Lower leg skin (tissue), 4 donors: ENCODE results near the gene SLC39A6. TPM values are rescaled to one million over a fixed set of nuclear protein-coding genes. Genes with fewer than 3 reads are reported as not detected.

Experiments used
- DNase-seq, 2 donors: peaks; one replicate each; pipeline ENCODE4 v3.0.0-alpha.2; 2019; ENCODE audit warnings: low spot score in 2 of 2
- H3K4me3 ChIP-seq: fragments of 200-600 bp; sonication (generic); 2 replicates; pipeline ENCODE4 v1.5.1; 2017; ENCODE audit warnings: mild to moderate bottlenecking, low read depth; ENCODE audit not compliant: poor library complexity, severe bottlenecking
- POLR2A ChIP-seq, 2 donors: fragments of 450-650 bp; IDR thresholded peaks; one replicate each; pipeline ENCODE4 v1.6.1; 2016 to 2017; ENCODE audit warnings: antibody characterized with exemption in 2 of 2, mild to moderate bottlenecking in 1 of 2, moderate library complexity in 1 of 2
- WGBS, 2 donors: methylation state at CpG; one replicate each; pipeline ENCODE4 v1.1.5; 2018; 5-methylcytosine and 5-hydroxymethylcytosine counted together
- intact Hi-C: fragments of 100-400 bp; cut with DNase I; formaldehyde crosslinking; loops from one replicate; pipeline ENCODE4 v1.15.0; 2023; ENCODE audit warnings: low total_unique reads
- total RNA-seq, 4 donors: library from RNA; depleted of rRNA; stranded (reverse); fragments of >200 nt; gene quantifications; one replicate each; pipeline ENCODE4 v1.1.0, GENCODE V29; 2016
- TF ChIP-seq, protein P1 (sequence below), 3 donors: fragments of 450-650 bp; IDR thresholded peaks; one replicate each; pipeline ENCODE4 v1.5.1; 2016; ENCODE audit warnings: antibody characterized with exemption in 3 of 3, mild to moderate bottlenecking in 3 of 3, moderate library complexity in 2 of 3

Gene SLC39A6
- total RNA-seq, 4 donors from 2014 or later = 64.3 to 137 (median 83.2) TPM

DNA sequence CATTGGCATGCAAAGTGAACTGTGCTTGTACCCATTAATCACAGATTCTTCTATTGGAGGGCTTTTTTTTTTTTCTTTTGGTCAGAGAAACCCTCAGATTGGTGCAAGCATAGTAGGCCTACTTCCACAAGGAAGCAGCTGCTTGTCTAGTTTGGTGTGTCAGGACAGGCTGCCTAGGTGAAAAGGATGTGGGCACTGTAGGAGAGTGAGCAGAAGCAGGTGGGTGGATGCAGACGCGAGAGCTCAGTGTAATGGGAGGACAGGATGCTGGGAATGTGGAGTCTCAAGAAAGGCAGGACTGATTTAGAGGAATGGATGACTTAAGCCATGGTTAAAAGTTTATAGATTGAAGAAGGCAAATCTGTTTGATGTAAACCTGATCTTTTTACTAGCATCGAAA, 3.6 kb upstream of the SLC39A6 start:
- no peak overlapping the region for H3K4me3 ChIP-seq
- WGBS, 2 donors = 80% methylated on average over 3 of the region's 3 CpGs
- intact Hi-C loops = no loop called here
- TF ChIP-seq, protein P1, sequence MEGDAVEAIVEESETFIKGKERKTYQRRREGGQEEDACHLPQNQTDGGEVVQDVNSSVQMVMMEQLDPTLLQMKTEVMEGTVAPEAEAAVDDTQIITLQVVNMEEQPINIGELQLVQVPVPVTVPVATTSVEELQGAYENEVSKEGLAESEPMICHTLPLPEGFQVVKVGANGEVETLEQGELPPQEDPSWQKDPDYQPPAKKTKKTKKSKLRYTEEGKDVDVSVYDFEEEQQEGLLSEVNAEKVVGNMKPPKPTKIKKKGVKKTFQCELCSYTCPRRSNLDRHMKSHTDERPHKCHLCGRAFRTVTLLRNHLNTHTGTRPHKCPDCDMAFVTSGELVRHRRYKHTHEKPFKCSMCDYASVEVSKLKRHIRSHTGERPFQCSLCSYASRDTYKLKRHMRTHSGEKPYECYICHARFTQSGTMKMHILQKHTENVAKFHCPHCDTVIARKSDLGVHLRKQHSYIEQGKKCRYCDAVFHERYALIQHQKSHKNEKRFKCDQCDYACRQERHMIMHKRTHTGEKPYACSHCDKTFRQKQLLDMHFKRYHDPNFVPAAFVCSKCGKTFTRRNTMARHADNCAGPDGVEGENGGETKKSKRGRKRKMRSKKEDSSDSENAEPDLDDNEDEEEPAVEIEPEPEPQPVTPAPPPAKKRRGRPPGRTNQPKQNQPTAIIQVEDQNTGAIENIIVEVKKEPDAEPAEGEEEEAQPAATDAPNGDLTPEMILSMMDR (IDR thresholded peaks at IDR 0.05) = no peak
- TF ChIP-seq POLR2A (IDR thresholded peaks at IDR 0.05) = no peak
- DNase-seq = no peak

DNA sequence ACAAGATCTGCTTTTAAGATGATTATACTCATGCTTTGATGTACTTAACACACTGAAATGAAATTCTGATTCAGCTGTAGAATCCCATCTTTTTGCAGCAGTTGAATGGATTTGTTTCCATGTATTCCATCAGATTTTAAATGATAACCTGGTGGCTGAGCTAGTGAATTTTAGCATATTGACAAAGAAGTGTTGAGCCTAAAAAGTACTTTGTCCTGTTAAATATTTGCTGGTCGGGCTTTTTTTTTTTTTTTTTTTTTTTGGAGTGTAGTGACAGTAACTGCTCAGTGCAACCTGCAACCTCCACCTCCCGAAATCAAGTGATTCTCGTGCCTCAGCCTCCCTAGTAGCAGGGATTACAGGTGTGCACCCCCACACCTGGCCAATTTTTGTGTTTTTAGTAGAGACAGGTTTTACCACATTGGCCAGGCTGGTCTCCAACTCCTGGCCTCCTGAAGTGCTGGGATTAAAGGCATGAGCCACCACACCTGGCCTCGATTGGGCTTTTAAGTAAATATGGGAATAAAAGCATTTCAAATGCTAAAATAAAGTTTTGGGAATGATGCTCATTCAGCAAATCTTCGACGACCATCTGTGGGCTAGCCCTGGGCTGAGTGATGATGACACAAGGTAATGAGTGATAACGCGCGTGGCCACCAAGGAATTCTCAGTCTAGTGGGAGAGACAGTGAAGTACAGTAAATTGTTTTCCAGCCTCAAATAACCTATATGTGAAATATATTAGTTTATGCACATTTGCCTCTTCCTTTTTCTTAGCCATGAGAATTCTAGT, 2.7 kb upstream of the SLC39A6 start:
- intact Hi-C loops = no loop called here
- 91% methylated on average over 9 of the region's 9 CpGs for WGBS, 2 donors
- TF ChIP-seq, protein P1 (IDR thresholded peaks at IDR 0.05) = no peak
- TF ChIP-seq POLR2A (IDR thresholded peaks at IDR 0.05) = no peak
- no peak for DNase-seq
- no peak overlapping the region for H3K4me3 ChIP-seq

DNA sequence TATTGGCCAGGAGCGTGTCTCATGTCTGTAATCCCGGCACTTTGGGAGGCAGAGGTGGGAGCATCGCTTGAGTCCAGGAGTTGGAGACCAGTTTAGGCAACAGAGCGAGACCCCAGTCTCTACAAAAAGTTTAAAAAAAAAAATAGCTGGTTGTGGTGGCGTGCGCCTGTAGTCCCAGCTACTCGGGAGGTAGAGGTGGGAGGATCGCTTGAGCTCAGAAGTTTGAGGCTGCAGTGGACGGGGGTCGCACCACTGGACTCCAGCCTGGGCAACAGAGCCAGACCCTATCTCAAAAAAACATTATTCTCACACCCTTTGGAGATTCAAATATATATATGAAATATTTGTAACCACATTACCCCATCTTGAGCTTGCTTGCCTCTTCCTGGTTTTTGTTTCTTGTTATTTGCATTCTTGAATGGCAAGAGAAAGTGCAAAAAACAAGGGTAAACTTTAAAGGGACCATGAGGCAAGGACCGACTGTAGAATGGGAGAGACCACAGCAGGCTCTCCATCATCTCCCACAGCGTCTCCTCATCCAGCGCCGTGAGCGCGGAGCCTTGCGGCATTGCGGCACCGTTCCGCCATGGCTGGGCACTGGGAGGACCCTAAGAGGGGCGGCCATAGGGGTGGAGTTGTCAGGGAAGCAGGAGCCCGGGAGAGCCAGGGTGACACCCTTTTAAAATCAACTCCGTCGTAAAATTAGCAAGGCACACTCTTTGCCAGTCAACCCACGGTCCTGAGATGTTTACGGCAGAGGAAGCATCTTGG, 1.9 kb upstream of the SLC39A6 start:
- intact Hi-C loops = no loop called here
- no peak overlapping the region for H3K4me3 ChIP-seq
- DNase-seq = no peak
- WGBS, 2 donors = 78 to 85% methylated on average over 26 of the region's 26 CpGs
- no peak for TF ChIP-seq POLR2A (IDR thresholded peaks at IDR 0.05)
- TF ChIP-seq, protein P1 (IDR thresholded peaks at IDR 0.05) = no peak

DNA sequence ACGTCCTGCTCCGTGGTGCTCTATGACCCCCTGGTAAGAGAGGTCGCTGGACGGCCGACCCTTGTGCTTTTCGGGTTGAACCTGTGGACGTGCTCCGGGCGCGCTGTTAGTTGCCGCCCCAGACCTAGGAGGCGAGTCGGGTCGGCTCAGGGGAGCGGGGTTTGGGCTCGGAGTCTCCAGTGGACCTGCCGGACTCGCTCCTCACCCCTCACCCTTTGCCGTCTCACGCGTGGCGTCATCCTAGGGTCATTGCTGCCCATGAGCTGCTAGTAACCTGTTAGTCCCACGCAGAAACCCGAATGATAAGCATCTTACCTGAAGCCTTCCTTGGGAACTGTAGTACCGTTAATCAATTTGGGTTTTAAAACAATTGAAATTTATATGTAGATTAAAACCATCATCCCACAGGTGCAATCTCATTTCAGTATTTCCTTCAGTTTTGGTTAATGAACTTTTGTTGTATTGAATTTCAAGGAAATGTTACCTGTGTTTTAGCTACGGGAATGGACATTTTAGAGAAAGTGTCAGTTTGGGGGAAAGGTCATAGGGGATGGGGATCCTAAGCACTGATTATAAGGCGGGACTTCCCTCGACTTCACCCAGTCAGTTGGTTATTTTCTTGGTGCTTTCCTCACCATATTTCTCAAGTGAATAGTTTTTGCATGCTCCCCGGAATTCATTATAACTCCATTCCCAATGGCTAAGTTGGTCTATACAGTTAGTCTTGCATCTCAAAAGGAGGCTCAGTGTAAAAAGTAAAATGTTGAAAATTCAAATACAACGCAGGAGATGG, 1.1 kb upstream of the SLC39A6 start:
- no peak for DNase-seq
- H3K4me3 ChIP-seq = peak overlapping the region; percentile 90
- intact Hi-C loops = no loop called here
- TF ChIP-seq POLR2A (IDR thresholded peaks at IDR 0.05) = no peak
- TF ChIP-seq, protein P1 (IDR thresholded peaks at IDR 0.05) = no peak
- 3 to 5% methylated on average over 16 to 22 of the region's 30 CpGs for WGBS, 2 donors

DNA sequence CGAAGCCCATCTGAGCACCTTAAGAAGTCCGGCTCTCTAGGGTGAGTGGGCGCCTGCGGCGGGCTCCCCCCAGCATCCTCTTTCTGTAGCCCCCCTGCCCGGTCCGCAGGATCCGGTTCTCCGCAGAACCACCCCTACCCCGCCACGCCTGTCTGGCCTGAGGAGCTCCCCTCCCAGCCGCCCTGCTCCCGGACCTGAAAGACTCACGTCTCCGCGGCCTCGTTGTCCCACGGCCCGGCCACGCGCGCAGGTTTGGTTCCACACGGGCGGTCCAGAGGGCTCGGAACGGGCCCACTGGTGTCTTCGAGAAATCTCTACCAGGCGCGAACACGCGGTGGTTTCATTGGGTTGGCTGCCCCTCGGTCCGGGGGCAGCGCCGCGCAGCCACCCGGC, 237 bp downstream of the SLC39A6 start:
- TF ChIP-seq POLR2A (IDR thresholded peaks at IDR 0.05) = no peak
- TF ChIP-seq, protein P1 (IDR thresholded peaks at IDR 0.05) = no peak
- intact Hi-C loops = no loop called here
- peak overlapping the region; percentile 90 for H3K4me3 ChIP-seq
- 0 to 1% methylated on average over 29 to 33 of the region's 37 CpGs for WGBS, 2 donors
- DNase-seq = no peak
